GM21786 (cell line): Measurements from ENCODE around the gene CCL13.

Experiments used
- ATAC-seq: cut with Tn5 transposase; IDR thresholded peaks from one replicate; pipeline ENCODE4 v1.9.1; 2021; ENCODE audit not compliant: unreplicated experiment

The CCL13 gene

DNA sequence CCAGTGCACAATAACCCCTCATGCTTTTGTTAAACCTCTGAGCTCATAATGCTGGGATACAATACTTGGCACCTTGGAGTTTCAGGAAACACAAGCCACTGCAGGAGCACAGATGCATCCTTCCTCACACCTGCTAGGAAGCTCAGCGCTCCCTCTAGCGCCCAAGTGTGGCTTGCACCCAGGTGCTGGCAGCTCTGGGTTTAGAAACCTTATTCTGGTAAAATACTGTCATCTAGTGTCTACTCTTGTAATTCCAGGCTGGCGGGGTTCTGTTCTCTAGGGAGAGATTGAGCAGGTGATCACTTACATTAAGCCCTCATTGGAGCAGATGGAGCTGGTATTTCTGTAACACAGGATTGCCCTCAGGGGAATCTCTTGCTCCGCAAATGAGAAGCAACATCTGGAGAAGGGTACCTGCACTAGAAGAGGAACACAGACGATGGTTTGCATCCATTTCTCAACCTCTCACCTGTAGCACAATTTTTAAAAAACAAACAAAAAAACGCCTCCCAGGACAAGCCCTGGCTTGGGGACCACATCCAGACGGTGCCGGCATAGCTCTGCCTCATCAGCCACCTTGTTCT lies 5.3 kb downstream of the CCL13 start:
- no peak for ATAC-seq

DNA sequence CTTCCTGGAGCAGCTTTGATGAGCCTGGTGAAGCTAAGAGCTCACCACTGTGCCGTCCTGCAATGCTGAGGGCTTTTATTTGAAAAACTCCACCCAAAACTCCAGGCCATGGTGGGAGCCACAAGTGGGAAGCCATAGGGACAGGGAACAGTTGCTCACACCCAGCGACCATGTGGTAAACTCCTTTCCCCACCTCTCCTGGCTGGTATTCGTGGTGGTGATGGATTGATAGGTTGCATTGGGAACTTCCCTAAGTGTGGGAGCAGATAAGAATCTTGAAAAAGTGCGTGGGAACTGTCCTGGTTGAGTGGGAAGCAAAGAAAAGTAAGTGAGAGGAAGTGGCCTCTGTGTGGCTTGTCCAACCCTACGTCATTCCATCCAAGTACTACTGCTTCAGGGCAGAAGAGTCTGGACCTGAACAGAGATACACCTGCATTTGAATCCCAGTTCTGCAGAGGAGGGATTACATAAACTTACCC lies 6.9 kb downstream of the CCL13 start, which contains the start of gene CCL1:
TSS of gene CCL1 (minus strand) at position 51 of the 479 bp plus-strand sequence. CDS start 72 bp downstream, outside the sequence.
- ATAC-seq = no peak

DNA sequence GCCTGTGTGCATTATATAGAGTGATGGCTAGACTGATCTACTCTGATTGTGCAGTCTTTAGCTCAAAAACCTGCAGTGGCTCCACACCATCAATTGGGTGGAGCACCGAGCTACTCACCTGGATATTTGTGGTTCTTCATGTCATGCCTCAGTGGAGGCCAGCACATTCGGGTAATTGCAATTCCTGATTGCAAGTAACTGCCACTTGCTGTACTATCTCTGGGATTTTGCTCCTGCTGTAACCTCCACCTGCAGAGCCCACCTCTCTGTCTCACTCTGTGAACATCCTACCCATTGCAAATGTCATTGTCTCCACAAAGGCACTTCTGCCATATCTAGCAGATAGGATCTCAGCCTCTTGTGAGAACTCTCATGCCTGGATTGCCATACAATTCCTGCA lies 8.5 kb downstream of the CCL13 start:
- no peak for ATAC-seq

DNA sequence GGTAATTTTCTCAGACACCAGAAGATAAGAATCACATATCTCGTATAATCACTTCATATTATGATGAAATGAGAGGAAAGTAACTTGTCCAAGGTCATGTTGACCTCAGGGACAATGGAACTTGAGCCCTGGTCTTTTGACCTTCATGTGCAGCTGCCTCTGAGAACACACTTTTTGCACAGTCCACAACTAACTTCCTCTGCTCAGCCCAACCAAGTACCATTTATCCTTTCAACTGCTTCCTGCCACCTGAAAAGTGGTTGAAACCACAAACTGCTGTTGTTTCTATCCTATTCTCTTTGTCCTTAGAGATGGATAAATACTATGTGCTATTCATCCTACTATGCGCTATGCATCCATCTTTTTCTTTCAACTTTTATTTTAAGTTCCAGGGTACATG lies 9.1 kb downstream of the CCL13 start:
- no peak for ATAC-seq

DNA sequence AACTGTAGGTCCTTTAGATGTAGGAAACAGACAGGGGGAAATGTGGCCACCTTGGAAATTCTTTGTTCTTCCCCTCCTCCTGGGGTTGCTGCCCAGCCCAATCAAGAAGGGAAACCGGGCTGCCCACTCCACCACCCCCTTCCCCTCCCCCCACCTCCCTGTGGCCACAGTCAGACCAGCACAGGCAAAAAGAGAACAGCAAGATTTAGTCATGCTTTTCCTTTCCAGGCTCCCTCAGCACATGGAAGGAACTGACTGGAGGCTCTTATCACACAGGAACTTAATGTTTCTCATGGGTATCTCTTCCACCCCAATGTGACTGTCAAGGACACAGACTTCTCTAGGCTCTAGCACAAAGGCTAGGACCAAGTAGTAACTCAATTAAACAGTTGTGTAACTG lies 9.7 kb downstream of the CCL13 start:
- no peak for ATAC-seq

DNA sequence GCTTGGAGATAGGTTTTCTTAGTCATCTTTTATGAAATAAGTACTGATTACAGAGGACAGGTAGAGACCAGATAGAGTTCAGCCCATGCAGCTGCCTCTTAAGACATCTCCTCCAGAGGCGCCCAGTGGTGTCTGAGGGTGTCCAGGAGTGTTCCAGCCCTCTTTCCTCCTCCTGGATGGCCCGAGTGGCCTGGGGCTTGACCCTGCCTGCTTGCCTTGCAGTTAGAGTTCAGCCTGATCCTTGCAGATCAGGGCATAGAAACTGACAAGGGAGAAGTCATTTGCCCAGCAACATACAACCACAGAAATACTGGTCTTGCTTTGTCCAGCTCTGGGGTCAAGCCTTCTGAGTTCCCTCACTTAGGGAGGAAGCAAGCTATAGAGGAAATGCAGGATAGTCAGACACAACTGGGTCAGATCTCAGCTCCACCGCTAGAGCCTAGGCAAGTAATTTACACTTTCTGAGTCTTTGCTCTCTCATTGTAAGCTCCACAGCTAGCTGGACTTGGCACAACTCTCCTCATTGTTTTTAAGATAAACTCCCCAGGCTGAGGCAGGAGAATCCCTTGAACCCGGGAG lies 10.3 kb downstream of the CCL13 start:
- no peak for ATAC-seq

DNA sequence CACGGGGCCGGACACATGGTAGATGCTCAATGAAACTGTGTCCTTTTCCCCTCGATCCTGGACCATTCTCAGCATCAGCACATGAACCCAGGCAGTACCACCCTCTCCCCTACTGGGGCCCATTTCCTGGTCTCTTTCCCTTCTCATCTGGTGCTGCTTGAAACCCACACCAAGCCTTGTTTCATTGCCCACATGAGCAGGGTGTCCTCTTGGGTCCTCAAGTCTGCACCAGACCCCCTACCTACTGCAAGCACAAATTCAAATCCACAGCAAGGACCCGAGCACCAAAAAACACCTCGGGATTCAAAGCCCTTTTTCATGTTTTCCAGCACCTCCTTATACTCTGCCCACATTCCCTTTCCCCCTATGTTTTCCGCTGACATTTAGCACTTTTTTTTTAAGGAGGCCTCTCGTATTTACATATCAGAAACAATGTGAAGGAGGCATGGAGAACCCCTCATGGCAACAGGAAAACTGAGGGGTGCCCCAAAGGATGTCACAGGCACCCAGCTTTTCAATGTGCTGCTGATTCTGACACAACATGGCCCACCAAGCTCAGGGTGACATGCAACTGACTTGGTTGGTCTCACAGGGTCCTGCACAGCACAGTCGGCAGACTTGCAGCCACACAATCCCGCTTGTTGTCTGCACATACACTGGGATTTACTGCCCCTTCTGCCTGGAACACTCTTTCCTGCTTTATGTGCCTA lies 11.4 kb downstream of the CCL13 start:
- ATAC-seq = no peak

DNA sequence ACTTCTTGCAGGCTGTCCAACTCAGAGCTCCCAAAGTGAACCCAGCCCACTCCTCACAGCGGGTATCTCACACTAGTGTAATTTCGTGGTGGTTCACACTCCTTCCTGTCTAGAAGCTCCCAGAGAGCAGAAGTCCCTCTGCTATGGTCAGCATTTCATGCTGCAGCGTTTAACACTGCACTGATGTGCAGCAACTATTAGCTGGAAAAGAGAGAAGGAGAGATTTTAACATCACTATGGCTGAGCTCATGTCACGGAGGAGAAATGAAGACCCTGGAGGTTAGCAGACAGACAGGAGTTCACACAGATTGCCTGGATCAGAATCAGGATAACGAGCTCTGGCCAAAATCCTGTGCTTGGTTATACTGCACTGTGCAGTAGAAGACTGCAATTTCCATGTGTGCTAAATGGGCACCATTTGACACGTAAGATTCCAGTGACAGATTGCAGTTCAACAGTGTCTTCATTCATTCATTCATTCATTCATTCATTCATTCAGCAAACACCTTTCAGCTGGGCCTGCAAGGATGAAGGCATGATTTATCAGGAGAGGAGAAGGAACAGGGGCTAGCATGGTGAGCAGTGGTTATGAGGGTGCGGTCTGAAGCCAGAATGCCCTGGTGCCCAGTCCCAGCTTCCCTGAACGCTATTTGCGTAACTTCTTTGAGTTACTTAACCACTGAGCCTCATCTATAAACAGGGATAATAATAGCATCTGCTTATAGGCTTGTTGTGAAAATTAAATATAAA lies 12.1 kb downstream of the CCL13 start:
- ATAC-seq = no peak

DNA sequence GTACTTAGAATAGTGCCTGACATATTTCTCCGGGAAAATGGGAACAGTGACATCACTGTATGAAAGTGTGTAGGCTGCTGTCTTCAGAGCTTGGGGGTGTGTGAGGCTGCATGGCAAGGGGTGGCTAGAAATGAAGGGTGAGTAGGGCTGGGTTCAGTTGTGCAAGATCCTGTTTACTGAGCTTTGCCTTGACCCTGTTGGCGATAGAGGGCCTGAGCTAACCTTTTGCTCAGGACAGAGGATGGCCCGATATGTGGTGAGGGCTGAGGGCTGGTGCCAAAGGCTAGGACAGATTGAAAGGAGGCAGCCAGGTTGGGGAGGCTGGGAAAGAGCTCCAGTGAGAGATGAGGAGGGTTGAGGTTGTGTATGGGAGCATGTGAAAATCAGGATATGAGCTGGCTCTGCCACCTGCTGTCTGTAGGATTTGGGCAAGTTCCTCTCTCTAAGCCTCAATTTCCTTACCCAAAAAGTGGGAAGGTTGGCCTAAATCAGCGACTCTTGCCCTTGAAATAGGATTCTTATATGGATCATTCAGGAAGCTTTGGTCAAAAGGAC lies 12.7 kb downstream of the CCL13 start:
- no peak for ATAC-seq

DNA sequence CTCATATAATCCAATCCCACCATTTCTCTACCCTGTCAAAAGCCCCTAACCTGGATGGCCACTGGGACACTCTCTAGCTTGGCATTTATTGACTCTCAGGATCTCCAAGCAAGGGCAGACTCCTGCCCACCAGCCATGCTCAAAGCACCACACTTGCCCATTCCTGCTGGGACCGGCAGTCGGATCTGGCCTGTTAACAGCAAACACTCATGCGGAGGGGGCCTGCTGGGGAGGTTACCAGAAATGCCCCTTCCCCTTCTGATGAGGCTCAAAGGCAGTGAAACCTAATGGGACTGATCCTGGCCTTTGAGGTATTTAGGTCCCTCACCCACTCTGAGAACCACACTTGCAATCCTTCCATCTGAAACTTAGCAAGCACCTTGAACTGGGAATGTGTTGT lies 13.3 kb downstream of the CCL13 start:
- ATAC-seq = no peak

DNA sequence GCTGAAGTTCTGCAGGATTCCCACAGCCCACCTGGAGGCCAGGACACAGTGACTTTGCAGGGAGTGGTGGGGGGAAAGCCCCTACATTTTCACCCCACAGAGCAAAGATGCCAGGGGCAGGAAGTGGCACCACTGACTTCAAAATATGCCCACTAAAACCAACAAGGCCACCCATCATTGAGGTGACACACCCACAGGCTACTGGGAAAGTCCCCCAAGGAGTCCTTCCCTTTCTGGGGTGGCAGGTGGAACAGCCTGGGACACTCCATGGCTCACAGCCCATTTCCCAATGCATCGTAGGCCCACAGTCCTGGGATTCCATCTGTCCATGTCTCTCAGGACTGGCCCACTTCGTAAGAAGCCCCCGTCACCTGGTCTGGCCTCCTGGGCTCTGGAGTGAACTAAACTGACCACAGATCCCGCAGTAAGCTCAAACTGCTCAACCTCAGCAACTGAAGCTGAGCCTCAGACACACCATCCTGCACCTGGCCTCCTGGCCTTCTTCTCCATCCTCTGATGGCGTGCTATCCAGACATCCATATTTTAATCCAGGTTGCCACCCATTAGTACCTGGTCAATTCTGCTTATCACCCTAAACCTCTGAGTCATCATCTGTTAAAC lies 14.2 kb downstream of the CCL13 start:
- no peak for ATAC-seq

DNA sequence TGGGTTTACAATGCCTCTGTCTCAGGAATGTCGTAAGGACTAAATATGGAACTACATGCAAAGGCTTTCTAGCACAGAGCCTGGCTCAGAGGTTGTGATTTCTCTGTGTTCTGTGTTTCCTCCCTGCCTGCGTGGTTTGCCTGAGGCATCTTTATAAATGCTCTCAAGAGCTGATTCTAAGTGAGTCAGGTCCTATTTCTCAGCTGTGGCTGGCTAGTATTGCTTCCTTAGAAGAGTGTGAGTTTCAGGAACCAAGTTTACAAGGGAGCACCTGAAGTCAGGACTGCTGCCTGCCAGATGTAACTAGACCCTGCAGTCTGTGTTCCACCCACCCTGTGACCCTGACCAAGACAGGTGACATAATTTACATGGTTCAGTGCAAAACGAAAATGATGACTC lies 14.7 kb downstream of the CCL13 start:
- ATAC-seq = no peak

DNA sequence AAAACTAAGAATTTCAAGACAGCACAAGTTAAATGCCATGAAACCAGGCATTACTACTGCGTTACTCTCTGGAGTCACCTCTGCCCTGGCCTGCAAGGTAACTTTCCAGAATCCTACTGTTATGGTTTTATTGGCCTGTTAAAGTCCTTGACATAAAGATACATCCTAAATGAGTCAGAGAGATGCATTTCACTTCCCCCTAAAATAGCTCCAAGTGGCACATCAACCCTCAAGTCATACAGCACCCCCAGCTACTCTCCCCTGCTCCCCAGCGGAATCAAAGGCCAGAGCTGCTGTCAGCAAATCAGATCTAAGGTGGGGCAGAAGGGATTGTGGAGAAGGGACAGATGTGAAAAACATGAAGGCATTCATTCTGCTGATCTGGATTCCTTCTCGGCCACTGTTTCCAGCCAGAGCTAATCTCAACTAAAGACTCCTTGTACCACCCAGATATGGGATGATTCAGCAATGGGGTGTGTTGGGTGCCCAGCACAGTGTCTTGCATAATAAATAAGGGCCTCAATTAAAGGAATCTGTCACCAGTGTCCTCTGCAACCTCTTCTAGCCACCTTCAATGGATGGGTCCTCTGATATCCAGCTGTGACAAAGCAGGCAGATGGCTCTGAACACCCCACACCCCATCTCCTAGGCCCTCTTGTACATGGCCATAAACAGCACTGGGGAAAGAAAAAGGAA lies 15.3 kb downstream of the CCL13 start:
- ATAC-seq = no peak

DNA sequence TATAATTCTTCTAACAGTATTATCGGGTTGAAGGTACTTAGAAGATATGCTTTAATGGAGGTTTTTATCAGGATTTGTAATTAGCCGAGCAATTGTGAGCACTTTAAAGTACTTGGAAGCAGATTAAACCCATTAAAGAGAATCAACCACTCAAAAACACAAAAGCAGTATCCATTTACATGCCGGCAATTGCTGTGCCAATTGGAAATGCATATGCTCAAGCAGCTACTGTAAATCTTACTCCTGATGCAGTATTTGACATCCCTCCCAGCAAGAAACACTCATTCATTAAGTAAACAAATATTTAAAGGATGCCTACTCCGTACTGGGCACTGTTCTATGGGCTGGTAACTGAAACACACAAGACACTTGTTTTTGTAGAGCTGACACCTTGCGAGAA lies 18.2 kb downstream of the CCL13 start:
- no peak for ATAC-seq

DNA sequence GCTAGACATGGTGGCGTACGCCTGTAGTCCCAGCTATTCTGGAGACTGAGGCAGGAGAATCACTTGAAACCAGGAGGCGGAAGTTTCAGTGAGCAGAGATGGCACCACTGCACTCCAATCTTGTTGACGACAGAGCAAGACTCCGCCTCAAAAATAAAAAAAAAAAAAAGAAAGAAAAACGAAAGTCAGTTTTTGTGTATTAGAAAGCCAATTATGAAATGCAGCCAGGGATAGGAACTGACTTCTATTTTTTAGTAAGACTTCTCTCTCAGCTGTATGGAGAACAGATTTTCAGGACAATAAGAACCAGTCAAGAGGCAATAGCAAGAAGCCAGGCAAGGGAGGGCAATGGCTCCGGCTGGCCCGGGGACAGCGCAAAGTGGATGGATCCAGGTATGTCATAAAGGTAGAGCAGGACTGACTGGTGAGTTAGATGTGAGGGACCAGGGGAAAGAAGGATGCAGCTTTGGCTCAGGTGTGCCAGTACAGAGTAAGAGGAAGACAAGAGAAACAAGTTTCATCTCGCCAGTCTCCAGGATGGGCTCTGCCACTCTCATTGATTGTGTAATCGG lies 19.2 kb downstream of the CCL13 start:
- no peak for ATAC-seq

DNA sequence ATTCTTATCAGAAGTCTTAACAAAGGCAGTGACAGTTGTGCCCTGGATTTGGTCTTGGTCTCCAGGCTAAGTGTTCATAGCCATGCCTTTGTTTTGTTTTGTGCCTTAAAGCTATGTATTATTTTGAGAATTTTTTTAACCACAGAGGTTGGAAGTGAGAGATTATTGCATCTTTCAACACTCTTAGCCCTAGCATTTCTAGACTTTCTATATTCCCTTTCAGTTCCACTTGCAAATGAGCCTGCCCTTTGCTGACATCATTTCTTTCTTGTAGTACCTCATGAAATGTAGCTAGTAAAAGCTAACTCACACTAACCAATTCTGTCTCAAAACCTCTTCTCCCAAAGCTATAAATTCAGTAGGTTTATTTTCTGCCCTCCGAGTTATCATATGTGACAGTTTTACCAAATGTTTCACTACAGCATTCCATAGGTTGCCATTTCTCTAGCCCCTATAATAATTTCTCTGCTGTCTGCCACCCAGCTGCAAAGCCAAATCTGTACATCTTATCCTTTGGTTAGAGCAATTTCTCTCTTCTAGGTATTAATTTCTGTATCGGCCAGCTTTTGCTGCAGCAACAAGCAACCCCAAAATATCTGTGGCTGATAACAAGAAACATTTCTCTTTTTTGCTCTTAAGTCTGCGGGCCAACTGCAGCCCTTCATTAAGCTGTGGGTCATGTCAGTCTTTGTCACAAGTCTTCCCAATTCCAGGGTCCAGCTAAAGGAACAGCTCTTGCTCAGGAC lies 21.0 kb downstream of the CCL13 start:
- no peak for ATAC-seq

DNA sequence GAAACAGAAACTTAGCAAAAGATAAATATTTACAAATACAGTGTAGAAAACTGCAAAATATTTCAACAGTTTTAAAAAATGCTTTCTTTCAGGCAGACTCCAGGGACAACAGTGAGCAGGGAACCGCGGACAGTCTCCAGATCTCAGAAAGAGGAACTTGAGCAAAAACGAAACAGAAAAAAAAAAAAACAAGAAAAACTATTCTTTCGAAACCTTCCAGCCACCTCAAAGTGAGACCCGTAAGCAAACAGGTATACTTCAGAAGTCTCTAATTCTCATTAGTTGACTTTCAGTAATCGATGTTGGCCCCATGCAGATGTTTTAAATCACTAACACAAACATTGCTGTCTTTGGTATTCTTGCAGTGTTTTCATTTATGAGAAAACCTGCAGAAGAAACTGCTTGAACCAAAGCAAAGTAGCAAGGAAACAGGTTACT lies 22.4 kb downstream of the CCL13 start:
- ATAC-seq = peak; percentile 77

DNA sequence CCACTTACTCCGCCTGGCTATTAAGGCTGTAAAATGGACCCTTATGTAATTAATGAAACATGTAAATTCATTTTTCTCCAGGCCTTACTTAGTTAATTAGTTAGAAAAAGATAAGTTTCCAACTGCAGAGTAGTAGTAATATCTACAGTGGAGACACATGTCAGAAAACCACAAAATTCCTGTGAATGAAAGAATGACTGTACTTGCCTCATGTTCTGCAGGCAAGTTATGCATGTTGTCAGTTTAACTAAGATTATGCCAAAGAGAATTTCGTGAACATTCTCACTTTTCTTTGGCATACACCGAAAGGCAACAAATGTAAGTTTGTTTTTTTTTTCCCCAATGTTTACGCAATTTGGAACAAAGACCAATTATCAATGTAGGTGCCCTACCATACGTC lies 23.6 kb downstream of the CCL13 start:
- no peak for ATAC-seq

DNA sequence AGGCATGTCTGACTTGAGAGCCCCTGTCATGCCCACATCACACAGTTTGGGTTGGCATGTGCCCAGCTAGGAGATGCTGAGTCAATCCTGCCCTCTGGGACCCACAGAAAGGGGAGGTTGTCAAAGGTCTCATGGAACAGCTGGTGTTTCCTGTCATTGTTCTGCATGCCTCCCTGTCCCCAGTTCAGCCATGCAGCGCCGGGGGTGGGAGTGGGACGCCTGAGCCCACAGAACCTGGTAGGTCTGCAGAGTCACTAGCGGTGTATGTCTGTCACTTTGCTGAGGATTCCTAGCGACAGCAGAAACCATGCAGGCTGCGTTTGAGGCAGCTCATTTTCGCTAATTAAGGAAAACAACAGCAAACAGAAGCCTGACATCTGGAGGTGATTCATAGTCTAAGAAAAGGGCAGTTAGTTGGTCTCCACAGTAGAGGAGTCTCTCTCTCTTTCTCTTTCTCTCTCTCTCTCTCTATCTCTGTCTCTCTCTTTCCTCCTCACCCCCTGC lies 26.4 kb downstream of the CCL13 start:
- no peak for ATAC-seq
